Activated T-cell treated with anti-CD3 and anti-CD28 coated beads, Interleukin-2, amount 50 U/mL, for 4 hours (primary cell): Measurements from ENCODE around the gene GYPB. TPM values are rescaled to one million over a fixed set of nuclear protein-coding genes. Genes with fewer than 3 reads are reported as not detected.

Experiments
- total RNA-seq, 3 donors: library from RNA; stranded (reverse); gene quantifications; one replicate each; pipeline ENCODE4 v1.2.1, GENCODE V29; 2021

GYPB gene
- total RNA-seq, 3 donors from 2014 or later, result not detected

Other genes starting within 250 kb of the GYPB start
- 1 to 10 TPM in 1 of 3 donors, under 1 TPM in 2; 0.26 to 2.1 (median 0.27) TPM for gene GYPE, start 113.8 kb downstream of the GYPB start, total RNA-seq
- gene GYPA, start 121.3 kb upstream of the GYPB start, total RNA-seq, result not detected